ENCODE measurements around the gene OSBPL2. TPM values are rescaled to one million over a fixed set of nuclear protein-coding genes. Genes with fewer than 3 reads are reported as not detected.

OSBPL2 gene
- total RNA-seq, 4 donors from 2014 or later: 46.9 to 60.8 (median 50.8) TPM

DNA sequence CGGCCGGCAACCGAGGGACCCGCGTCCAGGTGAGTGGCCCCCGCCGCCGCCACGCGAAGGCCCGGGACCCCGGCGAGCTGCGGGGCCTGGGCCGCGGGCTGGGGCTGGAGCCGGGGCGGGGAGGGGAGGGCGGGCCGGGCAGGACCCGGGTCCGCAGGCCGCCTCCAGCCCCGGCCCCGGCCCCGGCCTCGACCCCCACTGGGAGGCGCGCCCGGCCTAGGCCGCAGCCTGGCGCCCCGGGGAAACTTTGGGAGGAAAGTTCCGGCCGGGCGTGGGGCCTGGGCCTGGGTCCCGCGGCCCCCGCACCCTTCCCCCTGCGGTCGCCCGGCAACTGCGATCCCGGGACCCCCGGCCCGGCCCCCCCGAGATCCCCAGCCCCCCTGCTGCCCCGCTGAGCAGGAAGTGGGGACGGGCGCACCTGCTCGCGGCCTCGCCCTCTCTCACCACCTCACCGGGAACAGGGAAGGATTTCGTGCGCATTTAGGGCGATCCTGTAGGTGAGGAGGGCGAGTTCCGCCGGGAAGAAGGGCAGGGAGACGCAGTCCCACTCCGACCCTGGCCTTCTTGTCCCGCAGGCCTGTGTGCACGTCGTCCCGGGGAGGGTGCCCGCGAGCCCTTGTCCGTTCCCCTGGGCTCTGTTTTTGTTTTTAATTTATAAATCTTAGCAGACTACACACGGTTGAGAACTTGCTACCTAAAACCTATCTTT is 402 bp downstream of the OSBPL2 start:
- no peak for TF ChIP-seq POLR2A (IDR thresholded peaks at IDR 0.05)
- TF ChIP-seq, protein P1, sequence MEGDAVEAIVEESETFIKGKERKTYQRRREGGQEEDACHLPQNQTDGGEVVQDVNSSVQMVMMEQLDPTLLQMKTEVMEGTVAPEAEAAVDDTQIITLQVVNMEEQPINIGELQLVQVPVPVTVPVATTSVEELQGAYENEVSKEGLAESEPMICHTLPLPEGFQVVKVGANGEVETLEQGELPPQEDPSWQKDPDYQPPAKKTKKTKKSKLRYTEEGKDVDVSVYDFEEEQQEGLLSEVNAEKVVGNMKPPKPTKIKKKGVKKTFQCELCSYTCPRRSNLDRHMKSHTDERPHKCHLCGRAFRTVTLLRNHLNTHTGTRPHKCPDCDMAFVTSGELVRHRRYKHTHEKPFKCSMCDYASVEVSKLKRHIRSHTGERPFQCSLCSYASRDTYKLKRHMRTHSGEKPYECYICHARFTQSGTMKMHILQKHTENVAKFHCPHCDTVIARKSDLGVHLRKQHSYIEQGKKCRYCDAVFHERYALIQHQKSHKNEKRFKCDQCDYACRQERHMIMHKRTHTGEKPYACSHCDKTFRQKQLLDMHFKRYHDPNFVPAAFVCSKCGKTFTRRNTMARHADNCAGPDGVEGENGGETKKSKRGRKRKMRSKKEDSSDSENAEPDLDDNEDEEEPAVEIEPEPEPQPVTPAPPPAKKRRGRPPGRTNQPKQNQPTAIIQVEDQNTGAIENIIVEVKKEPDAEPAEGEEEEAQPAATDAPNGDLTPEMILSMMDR (IDR thresholded peaks at IDR 0.05): no peak
- WGBS, 2 donors: 2 to 3% methylated on average over 10 to 14 of the region's 70 CpGs
- peak overlapping the region; percentile 41 to 74 (median 74) for H3K27ac ChIP-seq
- no peaks in the 10 kb centered on the region for H3K9me3 ChIP-seq
- intact Hi-C loops (cut with DNase I): loop anchor here (5.0 kb wide), 1 partner anchor 169 kb away; the partner anchor contains the start of gene CABLES2
- H3K36me3 ChIP-seq: no peaks in the 10 kb centered on the region
- H3K4me1 ChIP-seq: peaks cover 15 to 16% of the 10 kb centered on the region in 2 donors
- no peaks in the 10 kb centered on the region for H3K27me3 ChIP-seq
- DNase-seq: peak; percentile 27 to 30
- peak overlapping the region; percentile 63 to 81 (median 72) for H3K4me3 ChIP-seq (replicated peaks in 1 of 3)

DNA sequence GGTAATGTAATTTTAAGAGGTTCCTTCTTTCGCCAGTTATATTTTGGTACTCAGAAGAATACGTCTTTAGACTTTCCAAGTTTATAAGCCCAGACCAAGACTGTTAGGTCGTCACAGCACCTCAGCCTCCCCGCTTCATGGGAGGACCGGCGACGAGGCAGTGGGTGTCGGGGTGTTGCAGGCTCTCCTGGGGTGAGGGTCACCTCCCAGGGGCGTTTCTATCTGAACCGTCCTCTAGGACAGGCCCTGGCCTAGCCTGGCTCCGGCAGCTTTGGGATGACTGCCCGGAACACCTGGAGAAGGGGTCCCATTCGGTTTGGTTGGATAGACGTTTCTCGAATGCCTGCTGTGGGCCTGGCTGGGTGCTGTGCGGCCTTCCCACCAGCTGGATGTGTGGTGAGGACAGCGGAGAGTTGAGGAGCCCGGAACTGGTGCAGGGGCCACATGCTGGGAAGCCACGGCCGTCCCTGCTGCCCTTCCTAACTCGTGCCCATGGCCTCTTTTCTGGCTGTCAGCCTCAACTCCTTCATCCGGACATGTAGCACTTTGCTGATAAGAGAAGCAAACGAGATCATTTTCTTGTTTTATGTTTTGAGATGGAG is 1.1 kb downstream of the OSBPL2 start:
- TF ChIP-seq, protein P1 (IDR thresholded peaks at IDR 0.05): no peak
- no peak for TF ChIP-seq POLR2A (IDR thresholded peaks at IDR 0.05)
- H3K4me1 ChIP-seq: peaks cover 15 to 16% of the 10 kb centered on the region in 2 donors

DNA sequence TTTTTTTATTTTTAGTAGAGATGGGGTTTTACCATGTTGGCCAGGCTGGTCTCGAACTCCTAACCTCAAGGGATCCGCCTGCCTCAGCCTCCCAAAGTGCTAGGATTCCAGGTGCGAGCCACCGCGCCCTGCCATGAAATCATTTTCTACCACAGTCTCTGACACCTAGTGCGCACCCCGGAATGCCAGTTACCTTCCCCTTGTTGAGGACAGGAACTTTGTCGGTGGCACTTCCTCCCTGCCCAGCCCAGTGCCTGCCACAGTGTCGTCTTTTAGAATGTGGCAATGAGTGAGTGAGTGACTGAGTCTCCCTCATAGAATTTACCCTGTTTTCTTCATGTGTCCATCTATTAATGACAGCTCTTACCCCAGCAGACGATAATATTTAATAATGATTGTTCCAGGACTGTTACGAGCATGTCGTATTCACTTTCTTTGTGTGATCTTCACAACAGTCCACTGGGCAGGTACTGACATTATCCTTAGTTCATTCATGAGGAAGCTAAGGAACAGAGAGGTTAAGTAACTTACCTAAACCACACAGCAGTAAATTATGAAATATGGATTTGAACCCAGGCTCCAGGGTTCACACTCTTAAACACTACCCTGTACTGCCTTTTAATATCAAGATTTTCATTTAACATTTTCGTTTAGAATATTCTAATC is 1.8 kb downstream of the OSBPL2 start:
- Histone ChIP-seq H3K9me3 (no peaks in the 10 kb centered on the region), H3K36me3 (no peaks in the 10 kb centered on the region), H3K4me3 (replicated peaks in 1 of 3) (no peak overlapping the region), H3K27me3 (no peaks in the 10 kb centered on the region), H3K4me1 (peaks cover 15 to 16% of the 10 kb centered on the region in 2 donors), H3K27ac (no peak overlapping the region)
- DNase-seq: no peak
- TF ChIP-seq POLR2A (IDR thresholded peaks at IDR 0.05): no peak
- TF ChIP-seq, protein P1 (IDR thresholded peaks at IDR 0.05): no peak
- intact Hi-C loops (cut with DNase I): no loop called here
- 92% methylated on average over 13 of the region's 13 CpGs for WGBS, 2 donors

More for the DNA sequence above, 1.1 kb downstream of the OSBPL2 start:
- Histone ChIP-seq H3K36me3 (no peaks in the 10 kb centered on the region), H3K27me3 (no peaks in the 10 kb centered on the region), H3K27ac (peak overlapping the region in 1 of 3 donors; percentile 74), H3K9me3 (no peaks in the 10 kb centered on the region), H3K4me3 (replicated peaks in 1 of 3) (peak overlapping the region; percentile 63 to 81 (median 72))
- 34 to 42% methylated on average over 21 to 22 of the region's 23 CpGs for WGBS, 2 donors
- DNase-seq: no peak
- intact Hi-C loops (cut with DNase I): loop anchor here (5.0 kb wide), 1 partner anchor 168 kb away; the partner anchor contains the start of gene CABLES2

DNA sequence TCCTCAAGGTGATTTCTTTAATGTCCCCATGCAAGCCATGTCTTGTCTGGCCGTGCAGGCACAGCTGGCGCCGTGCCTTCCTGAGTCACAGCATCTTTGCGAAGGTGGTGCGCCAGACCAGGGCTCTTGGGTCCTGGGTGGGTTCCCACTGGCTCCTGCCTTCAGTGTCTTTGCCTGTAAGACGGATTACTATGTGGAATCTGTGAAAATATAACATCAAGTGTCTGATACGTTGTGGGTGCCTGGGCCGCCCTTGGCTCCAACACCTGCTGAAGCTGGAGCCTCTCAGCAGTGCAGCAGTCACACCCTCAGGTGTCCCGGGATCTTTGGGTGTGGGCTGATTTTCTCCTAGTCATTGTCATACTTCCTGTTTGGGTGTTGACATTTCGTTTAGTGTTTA is 3.2 kb downstream of the OSBPL2 start:
- Histone ChIP-seq H3K4me1 (peaks cover 16% of the 10 kb centered on the region in 2 donors), H3K36me3 (no peaks in the 10 kb centered on the region), H3K27me3 (no peaks in the 10 kb centered on the region), H3K4me3 (replicated peaks in 1 of 3) (no peak overlapping the region), H3K9me3 (no peaks in the 10 kb centered on the region), H3K27ac (no peak overlapping the region)
- TF ChIP-seq POLR2A (IDR thresholded peaks at IDR 0.05): no peak
- TF ChIP-seq, protein P1 (IDR thresholded peaks at IDR 0.05): no peak
- WGBS, 2 donors: 78 to 89% methylated on average over 10 of the region's 10 CpGs
- intact Hi-C loops (cut with DNase I): no loop called here
- no peak for DNase-seq
